ENCODE data around the gene CLCC1.

DNA sequence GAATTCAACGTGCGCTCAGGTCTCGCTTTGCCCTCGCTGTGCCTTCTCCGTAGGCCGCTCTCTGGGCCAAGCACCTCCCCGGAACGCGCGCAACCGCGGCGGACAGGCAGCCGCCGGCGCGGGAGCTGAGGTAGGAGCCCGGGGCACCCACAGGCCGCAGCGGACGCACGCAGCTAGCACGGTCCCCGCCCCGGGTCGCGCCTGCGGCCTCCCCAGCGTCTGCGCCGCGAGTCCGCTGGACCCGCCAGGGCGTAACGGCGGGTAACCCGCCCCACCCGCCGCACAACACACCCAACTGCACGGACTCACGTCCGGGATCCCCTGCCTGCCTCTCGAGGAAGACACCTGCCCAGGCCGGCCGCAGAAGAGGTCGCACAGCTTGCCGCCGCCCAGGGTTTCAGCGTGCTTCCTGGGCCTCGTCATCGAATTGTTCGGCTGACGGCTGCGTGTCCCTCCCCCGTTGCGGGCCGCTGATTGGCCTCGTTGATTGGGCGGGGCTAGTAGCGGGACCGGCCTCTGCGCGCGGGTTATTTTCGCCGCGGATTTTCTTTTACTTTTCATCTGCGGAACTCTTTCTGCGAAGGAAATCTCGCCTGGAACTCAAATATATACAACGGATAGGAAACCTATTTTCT lies at the start of gene CLCC1:
- TF ChIP-seq CTCF (IDR thresholded peaks at IDR 0.05) (peak in 1 of 7 experiments; percentile 16), POLR2A (IDR thresholded peaks at IDR 0.05) (peak; percentile 94 to 96 (median 94))
